Measurements from ENCODE around the gene RBM39.

DNA sequence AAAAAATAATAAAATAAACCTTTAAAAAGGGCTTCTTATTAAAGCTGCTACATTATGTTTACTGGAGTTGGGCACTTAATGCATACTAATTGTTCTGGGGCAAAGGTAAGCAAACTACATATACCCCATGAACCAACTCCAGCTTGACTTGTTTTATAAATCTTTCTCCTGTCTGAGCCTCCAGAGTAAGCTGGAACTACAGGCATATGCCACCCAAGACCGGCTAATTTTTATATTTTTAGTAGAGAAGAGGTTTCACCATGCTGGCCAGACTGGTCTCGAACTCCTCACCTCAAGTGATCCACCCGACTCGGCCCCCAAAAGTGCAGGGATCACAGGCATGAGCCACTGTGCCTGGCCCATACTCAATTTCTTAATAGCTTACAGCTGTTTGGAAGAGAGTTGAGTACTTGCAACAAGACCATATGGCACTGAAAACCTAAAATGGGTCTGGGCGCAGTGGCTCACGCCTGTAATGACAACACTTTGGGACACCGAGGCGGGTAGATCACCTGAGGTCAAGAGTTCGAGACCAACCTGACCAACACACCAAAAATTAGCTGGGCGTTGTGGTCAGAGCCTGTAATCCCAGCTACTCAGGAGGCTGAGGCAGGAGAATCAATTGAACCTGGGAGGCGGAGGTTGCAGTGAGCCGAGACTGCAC is 23.0 kb downstream of the RBM39 start:
- TF ChIP-seq CREB1 (CRISPR knock-in tag; IDR thresholded peaks at IDR 0.05; ENCODE audit: low read depth) (no peak), CTCF (conservative IDR thresholded peaks at IDR 0.05; ENCODE audit: low read depth in 2 of 2) (no peak), EZH2 (IDR thresholded peaks at IDR 0.05; ENCODE audit: low read depth, unreplicated experiment) (no peak), POLR2AphosphoS5 (IDR thresholded peaks at IDR 0.05; ENCODE audit: low read depth) (no peak), EZH2phosphoT487 (IDR thresholded peaks at IDR 0.05; ENCODE audit: unreplicated experiment) (no peak), ZNF331 (CRISPR knock-in tag; IDR thresholded peaks at IDR 0.05; ENCODE audit: low read depth) (no peak), ZNF114 (CRISPR knock-in tag; IDR thresholded peaks at IDR 0.05) (no peak), JUNB (IDR thresholded peaks at IDR 0.05; ENCODE audit: unreplicated experiment) (no peak), ETS1 (IDR thresholded peaks at IDR 0.05) (no peak), STAT1 (IDR thresholded peaks at IDR 0.05; ENCODE audit: unreplicated experiment) (no peak)
- TF ChIP-seq, protein P1, sequence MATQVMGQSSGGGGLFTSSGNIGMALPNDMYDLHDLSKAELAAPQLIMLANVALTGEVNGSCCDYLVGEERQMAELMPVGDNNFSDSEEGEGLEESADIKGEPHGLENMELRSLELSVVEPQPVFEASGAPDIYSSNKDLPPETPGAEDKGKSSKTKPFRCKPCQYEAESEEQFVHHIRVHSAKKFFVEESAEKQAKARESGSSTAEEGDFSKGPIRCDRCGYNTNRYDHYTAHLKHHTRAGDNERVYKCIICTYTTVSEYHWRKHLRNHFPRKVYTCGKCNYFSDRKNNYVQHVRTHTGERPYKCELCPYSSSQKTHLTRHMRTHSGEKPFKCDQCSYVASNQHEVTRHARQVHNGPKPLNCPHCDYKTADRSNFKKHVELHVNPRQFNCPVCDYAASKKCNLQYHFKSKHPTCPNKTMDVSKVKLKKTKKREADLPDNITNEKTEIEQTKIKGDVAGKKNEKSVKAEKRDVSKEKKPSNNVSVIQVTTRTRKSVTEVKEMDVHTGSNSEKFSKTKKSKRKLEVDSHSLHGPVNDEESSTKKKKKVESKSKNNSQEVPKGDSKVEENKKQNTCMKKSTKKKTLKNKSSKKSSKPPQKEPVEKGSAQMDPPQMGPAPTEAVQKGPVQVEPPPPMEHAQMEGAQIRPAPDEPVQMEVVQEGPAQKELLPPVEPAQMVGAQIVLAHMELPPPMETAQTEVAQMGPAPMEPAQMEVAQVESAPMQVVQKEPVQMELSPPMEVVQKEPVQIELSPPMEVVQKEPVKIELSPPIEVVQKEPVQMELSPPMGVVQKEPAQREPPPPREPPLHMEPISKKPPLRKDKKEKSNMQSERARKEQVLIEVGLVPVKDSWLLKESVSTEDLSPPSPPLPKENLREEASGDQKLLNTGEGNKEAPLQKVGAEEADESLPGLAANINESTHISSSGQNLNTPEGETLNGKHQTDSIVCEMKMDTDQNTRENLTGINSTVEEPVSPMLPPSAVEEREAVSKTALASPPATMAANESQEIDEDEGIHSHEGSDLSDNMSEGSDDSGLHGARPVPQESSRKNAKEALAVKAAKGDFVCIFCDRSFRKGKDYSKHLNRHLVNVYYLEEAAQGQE (IDR thresholded peaks at IDR 0.05; ENCODE audit: unreplicated experiment): no peak

All from GM23338 (cell line).